Left renal cortex interstitium (tissue), 4 donors: ENCODE measurements around the gene GRIPAP1. TPM values are rescaled to one million over a fixed set of nuclear protein-coding genes. Genes with fewer than 3 reads are reported as not detected.

Experiments
- DNase-seq, 4 donors: peaks; one replicate each; pipeline ENCODE4 v3.0.0-alpha.2; 2013; ENCODE audit warnings: low read depth in 4 of 4, low spot score in 2 of 4, missing footprints in 1 of 4
- polyA plus RNA-seq, 4 donors: library from polyadenylated mRNA; unstranded; fragments of 120-200 nt; gene quantifications; one replicate each; pipeline ENCODE4 v1.2.1, GENCODE V29; 2013; ENCODE audit not compliant: insufficient read length in 4 of 4

Gene GRIPAP1
- polyA plus RNA-seq, 4 donors: 36.0 to 72.1 (median 51.3) TPM

DNA sequence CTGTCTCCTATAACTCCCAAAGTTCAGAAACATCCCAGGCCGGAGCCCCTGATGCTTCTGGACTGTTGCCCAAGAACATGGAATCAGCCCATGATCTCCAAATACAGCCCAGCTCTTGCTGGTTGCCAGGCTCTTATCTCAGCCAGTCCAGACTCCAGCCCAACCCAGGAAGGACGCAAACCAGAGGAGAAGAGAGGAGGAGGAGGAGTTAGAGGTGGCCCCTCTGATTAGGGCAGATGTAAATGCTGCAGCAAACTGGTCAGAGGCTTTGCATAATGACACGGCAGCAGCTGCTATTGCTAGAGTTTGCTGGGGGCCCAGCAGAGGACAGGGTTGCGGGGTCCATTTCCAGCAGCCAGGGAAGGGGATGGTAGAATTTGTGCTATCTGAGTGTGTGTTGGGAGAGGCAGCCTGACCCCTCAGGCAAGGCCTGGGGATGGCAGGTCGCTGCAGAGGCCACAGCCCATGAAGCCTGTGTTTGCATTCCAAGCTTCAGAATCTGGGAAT is 40.4 kb downstream of the GRIPAP1 start:
- no peak for DNase-seq

DNA sequence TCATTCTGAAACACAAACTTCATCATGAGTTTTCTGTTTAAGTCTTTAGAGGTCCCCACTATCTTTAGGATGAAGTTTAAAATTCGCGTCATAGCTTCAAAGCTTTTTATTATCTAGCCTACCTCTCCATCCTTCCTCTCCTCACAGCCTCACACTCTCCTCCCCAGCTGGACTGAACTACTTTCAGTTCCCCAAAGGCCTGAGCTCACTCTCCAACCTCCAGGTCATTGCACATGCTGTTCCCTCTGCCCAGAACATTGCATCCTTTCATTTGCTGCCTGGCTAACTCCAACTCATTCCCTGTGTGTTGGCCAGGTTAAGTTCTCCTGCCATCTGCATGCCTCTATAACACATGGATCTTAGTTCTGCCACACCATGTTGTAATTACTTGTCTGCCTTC is 41.8 kb downstream of the GRIPAP1 start:
- DNase-seq: no peak

DNA sequence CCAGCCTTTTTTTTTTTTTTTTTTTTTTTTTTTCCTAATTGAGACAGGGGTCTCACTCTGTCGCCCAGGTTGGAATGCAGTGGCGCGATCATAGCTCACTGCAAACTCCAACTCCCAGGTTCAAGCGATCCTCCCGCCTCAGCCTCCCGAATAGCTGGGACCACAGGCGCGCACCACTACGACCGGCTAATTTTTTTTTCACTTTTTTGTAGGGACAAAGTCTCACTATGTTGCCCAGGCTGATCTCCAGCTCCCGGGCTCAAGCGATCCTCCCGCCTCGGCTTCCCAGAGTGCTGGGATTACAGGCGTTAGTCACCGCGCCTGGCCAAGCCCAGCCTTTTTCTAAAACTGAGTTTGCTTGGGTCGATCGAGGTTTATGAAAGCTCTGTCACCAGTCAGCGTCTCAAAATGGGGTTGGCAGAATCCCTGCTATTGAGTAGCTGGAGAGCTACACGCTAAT is 43.4 kb downstream of the GRIPAP1 start:
- DNase-seq: no peak

GRCh38 chrX:48957827-48958634 is 44.0 kb downstream of the GRIPAP1 start:
- peak; percentile 89 to 94 (median 92) for DNase-seq

- DNase-seq: no peak
These were observed 44.6 kb downstream of the GRIPAP1 start, which contains the start of gene OTUD5 for GRCh38 chrX:48957477-48957826. Gene OTUD5 (minus strand): TSS chrX:48957607. CDS start chrX:48957570, 37 bp downstream.

DNA sequence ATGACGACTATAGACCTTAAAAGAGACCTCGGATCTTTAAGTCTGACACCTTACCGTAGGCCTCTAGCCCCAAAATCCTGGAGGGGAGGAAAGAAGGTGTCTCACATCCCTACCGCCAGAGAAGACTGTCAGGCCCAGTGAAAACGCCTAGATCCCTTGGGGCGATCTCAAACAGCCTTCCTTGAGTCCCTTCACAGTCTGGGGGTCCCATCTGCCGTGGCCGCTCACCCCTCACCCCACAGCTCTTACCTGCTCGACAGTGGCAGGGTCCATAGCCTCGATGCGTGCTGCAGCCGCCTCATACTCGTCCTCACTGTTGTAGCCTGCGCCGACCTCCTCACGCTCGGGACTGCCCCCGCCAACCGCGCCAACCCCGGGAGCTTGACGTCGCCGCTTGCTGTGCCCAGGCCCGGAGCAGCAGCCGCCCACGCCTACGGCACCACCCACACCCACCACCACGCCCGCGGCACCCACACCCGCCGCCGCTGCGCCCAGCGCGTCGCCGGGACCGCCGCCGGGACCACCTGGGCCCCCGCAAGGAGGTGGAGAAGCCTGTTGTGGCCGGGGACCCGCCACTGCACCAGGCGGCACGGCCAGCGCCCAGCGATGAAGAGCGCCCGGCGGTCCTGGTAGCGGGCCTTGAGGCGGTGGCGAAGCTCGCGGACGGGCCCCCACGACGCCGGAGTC is 45.2 kb downstream of the GRIPAP1 start:
- no peak for DNase-seq

GRCh38 chrX:48948589-48948988 is 53.5 kb downstream of the GRIPAP1 start:
- no peak for DNase-seq

DNA sequence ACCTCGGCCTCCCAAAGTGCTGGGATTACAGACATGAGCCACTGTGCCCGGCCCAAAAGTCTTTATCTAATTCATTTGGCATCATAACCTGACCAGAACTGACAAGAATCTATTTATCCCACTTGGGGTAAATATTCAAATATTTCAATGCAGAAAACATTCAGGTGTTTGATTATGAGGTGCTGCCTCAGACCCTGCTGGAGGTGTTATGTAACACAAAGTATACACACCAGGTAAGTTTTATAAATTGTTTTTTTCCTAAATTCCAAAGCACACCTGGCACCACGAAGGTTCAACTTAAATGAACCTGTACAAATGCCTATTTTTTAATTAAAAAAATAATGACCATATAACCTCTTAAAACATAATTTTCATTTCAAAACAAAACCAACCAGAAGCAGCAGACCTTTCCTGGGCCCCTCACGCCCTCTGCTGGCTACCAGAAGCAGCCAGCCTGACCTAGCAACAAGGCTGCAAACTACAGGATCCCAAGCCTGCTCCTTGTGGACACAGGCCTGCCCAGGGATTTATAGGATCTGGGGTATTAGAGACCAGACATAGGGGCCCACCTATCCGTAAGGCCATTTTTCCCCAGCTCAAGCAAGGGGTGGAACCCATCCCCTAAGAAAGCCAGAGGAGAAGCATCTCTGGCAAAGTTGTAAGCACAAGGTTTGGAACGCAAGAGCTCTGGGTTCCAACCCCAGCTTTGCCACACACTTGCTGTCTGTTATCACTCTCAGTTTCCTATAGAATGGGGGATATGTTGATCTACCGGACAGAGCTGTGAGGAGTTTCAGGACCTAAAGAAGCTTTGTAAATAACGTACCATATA is 56.3 kb downstream of the GRIPAP1 start:
- no peak for DNase-seq

DNA sequence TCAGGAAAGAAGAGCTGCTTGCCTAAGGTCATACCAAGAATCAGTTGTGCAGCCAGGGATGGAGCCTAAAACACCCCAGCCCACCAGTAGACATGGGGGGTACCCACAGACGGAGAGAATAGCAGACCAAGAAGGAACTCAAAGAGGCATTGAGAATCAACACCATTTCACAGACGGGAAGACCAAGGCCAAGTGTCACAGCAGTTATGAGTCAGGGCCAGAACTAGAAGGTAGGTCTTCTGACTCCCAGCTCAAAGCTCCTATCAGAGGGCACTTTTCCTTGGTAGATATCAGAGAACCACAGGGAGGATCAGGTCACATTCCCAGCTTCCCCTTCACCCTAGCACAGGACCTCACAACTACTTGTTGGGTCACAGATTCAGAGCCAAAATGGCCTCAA is 59.2 kb downstream of the GRIPAP1 start:
- DNase-seq: no peak

DNA sequence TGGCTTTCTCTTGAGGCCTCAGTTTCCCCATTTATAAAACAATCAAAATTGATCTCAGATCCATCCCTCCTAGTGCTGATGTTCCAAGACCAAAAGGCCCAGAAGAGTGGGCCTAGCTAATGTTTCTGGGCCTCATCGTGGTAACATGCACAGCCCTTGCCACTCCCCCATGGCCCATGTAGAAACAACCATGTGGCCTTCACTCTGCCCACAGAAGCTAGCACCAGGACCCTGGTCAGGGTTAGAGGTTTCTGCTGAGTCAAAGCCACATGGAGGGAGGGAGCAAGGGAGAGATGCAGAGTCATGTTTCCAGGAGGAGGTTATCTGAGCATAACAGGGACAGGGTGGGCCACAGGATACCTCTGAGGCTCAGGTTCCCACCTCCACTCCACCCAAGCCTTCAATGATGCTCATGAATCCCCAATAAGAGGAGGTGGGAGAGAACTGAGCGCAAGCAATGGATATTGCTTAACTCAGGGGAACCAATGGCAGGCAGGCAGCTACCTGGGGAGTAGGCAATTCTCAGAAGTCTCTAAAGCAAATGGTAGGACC is 61.6 kb downstream of the GRIPAP1 start:
- no peak for DNase-seq

DNA sequence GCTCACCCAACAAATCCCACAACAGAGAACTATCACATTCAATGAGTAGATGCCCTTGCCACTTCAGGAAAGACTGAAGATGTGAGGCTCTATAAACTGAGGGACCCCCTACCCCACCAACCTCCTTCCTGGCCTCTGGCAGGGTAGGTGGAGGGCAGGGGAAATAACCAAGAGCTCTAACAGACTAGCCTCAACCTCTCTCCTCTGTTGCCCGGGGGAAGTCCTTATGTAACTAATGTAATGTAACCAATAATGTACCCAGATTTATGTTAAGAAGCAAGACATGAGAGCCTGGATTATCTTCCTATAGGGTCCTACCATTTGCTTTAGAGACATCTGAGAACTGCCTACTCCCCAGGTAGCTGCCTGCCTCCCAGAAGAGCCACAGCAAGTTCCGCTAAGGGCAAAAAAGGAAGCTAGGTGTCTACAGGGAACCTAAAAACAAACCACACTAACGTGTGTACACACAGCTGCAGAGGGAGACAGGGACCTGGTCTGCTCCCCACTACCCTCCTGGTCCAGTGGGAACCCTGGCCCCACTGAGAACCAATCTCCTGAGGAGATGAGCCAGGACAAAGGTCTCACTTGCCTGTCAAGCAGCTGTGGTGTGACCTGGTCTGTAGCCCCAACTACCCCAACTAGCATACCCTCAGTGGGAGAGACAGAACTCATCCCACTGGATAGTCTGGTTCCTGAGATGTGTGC is 62.4 kb downstream of the GRIPAP1 start:
- no peak for DNase-seq

DNA sequence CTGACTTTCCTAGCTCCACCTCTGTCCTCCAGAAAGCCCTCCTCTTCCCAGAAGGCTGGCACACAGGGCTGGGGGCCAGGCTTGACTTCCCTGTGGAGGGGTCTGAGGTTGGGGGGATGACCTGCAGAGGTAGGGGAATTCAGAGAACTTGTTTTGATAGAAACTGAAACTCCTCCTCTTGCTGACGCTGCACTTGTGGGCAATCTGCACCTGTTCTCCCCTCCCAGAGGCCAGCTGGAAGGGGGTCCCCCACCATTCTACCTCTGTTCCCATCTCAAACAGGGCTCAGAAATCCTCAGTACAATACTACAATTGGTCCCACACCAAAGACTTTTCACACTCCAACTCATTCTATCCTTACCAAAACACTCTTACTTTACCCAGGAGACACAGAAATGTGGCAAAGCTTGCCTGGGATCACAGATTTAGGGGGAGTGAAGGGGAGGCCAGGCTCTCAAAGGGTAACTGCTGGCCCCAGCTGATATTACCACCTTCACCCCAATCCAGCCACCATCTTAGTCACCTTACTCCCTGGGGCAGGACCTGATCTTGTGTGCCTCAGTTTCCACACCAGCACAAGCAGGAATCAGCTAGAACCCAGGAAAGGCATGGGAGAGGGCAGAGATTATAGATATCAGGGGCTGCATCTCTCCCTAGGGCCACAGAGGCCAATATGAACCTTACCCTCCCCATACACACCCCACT is 63.2 kb downstream of the GRIPAP1 start:
- DNase-seq: no peak

GRCh38 chrX:48937054-48937907 is 64.8 kb downstream of the GRIPAP1 start:
- no peak for DNase-seq

DNA sequence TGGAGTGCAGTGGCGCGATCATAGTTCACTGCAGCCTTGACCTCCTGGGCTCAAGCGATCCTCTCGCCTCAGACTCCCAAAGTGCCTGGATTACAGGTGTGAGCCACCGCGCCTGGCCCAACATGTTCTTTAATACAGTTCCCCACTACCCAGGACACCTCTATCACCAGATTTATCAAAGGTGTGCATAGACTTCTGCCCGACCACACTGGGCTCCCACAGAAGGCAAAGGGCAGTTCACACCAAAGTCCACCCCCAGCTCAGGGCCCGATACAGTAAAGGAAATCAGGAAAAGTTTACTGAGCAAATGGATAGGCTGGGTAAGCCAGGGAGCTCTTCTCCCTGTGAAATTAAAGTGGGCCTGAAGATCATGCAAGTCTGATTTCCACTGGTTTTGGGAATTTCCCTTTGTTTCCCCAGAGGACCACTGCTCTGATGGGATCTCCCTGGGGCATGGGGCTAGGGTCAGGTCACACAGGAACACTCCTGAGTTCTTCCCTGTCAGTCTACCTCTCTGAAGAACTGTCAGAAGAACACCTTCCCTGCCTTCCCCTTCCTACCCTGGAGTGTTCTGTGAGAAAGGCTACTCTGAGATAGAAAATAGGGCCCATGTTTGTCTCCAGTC is 65.5 kb downstream of the GRIPAP1 start:
- no peak for DNase-seq

GRCh38 chrX:48935301-48935670 is 66.8 kb downstream of the GRIPAP1 start:
- no peak for DNase-seq

DNA sequence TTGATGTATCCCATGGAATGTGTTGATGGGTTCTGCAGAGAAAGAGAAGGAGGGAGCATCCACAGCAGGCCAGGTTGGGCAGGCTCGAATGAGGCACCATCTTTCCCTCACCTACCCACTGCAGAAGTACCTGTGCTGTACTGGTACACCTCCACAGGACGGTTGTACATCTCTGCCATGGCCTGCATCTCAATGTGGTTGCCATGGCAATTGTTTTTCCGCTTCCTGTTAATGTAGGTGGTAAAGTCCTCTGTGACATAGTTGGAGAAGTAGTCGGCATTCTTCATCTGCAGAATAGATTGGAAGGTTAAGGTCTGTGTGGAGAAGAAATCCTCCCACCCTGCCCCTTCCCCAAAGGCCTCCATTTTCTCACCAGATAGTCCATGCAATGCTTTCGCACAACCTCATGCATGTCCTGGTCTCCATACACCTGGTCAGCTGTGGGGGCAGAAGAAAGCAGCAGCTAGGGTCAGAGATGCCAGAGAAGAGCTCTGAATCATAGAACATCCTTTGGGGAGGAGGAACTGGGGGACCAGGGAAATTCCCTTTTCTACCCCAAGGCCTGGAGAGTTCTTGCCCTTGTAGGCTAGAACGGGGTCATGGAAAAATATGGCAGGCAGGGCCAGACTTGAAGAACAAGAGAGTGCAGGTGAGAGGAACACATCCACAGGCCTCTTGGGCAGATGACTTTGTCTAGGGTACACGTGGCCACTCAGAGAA is 67.3 kb downstream of the GRIPAP1 start:
- DNase-seq: no peak

DNA sequence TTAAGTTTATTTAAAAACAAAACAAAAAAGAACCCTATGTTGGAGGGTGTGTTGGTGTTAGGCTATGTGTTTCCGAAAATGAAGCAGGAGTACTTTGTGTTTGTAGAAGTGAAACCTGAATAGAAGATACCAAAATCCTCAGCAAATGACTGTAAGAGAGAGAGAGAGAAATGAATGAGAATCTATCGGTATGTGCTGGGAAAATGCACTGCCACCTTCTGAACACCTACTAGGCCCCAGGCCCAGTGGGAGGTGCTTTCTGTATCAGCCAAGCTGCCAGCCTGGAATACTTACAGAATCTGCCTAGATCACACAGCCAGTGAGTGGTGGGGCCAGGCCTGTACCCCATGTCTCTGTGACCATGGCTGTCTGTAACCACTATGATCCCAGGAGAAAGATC is 68.3 kb downstream of the GRIPAP1 start:
- DNase-seq: no peak
